Upper lobe of right lung (tissue), 1 donor: ENCODE results near the gene SERPINA5. TPM values are rescaled to one million over a fixed set of nuclear protein-coding genes. Genes with fewer than 3 reads are reported as not detected.

Experiments
- ATAC-seq: fragments of 200-7000 bp; cut with Tn5 transposase; one replicate; pipeline ENCODE4 v1.9.1; 2020; ENCODE audit warnings: mild to moderate bottlenecking, moderate library complexity
- DNase-seq: peaks from one replicate; pipeline ENCODE4 v3.0.0-alpha.2; 2020
- H3K27ac ChIP-seq: fragments of 200-600 bp; one replicate; pipeline ENCODE4 v1.8.0; 2022
- H3K27me3 ChIP-seq: fragments of 200-600 bp; one replicate; pipeline ENCODE4 v1.8.0; 2022; ENCODE audit warnings: mild to moderate bottlenecking
- H3K36me3 ChIP-seq: fragments of 200-600 bp; one replicate; pipeline ENCODE4 v1.8.0; 2022
- H3K4me1 ChIP-seq: fragments of 200-600 bp; one replicate; pipeline ENCODE4 v1.8.0; 2022
- H3K4me3 ChIP-seq: fragments of 200-600 bp; one replicate; pipeline ENCODE4 v1.8.0; 2022; ENCODE audit warnings: mild to moderate bottlenecking
- H3K9me3 ChIP-seq: fragments of 200-600 bp; one replicate; pipeline ENCODE4 v1.8.0; 2022
- CTCF ChIP-seq: fragments of 200-600 bp; IDR thresholded peaks from one replicate; pipeline ENCODE4 v1.8.0; 2022; ENCODE audit warnings: antibody characterized with exemption
- intact Hi-C: fragments of 100-400 bp; cut with DNase I; formaldehyde crosslinking; loops from one replicate; pipeline ENCODE4 v1.11.0; 2022
- total RNA-seq: library from RNA; stranded (reverse); fragmentation: NEBNext Ultra II Directional; extraction: Animal tissue kit (Norgen Biotek cat#: 25700); gene quantifications from one replicate; pipeline ENCODE4 v1.2.1, GENCODE V29; 2021
- donor health status: DM: no; HTN: yes; CAD: no; lungs with severe emphysema.

Gene SERPINA5
- total RNA-seq, 1 donor from 2014 or later: 0.41 TPM

DNA sequence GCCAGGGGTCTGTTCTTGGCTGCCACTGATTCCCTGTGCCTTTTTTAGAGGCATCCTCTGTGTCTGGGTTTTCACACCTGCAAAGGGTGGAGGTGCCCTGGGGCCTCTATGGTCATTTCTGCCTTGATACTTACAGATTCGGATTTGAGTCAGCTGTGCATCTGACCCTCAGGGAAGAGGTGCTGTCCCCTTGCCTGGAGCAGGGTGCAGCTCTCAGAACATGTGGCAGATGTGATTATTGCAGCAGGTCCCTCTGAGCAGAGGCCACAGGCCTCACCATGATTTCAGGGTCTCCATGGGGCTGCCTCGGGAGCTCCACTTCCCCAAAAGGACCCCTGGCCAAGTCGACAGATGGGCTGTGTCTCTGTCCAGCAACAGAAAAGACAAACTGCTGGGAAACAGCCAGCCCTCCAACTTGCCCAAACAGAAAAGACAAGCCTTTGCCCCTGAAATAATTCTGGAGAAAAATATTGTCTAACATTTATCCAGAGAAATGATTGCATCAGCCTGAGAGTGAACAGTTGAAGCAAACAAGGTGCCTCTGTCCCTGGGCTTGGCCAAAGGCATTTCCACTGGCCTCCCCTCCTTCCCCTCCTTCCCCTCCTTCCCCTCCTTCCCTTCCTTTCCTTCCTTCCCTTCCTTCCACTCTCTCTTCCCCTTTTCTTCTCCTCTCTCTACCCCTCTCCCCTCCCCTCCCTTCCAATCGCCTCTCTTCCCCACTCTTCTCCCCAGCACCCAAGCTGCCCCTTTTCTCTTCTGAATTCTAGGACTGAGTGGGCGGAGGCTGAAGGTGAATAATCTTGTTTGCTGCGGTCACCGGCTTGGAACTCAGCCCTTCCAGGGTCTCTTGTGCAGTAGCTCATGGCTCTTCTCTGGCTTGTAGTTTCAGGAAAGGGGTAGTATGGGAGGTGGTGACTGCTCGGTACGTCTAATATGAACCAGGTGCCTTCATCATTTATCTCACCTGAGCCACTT, 31.6 kb downstream of the SERPINA5 start:
- no peaks in the 10 kb centered on the region for H3K27me3 ChIP-seq
- intact Hi-C loops: no loop called here
- H3K36me3 ChIP-seq: no peaks in the 10 kb centered on the region
- peak overlapping the region; percentile 21 for H3K4me3 ChIP-seq
- no peaks in the 10 kb centered on the region for H3K4me1 ChIP-seq
- ATAC-seq: peak; percentile 27
- peak overlapping the region; percentile 36 for H3K27ac ChIP-seq
- peaks cover 6% of the 10 kb centered on the region for H3K9me3 ChIP-seq
- no peak for TF ChIP-seq CTCF
- DNase-seq: no peak

DNA sequence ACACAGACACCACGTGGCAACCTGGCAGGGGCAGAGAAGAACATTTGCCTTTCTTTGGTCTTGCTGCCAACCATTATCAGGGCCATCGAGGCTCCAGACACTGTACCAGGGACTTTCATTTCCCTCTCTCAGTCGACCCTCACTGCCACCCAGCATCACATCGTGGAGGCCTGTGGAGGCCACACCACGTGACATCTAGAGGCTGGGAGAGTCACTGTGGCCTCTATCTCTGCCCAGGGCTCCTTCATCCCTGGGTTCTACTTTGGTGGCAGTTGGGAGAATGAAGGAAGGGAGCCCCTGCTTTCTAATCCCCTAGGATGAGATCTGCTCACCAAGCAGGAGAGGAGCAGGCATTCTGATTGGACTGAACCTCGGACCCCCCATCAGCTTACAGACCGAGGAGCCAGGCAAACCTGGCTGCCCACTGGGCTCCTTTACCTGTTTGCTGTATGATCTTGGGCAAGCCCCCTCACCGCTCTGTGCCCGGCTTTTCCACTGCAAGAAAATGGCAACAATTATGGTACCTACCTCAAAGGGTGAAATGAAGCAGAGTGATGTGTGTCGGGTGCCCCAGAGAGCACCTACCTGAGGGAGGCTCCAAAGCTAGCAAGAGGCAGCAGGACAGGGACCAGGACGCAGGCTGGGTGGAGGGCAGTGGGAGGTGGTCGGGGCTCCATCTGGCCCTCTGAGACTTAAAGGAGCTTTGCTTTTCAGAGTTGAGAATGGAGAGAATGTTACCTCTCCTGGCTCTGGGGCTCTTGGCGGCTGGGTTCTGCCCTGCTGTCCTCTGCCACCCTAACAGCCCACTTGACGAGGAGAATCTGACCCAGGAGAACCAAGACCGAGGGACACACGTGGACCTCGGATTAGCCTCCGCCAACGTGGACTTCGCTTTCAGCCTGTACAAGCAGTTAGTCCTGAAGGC, 32.8 kb downstream of the SERPINA5 start:
- DNase-seq: no peak
- Histone ChIP-seq H3K4me3 (no peak overlapping the region), H3K4me1 (no peaks in the 10 kb centered on the region), H3K9me3 (peaks cover 17% of the 10 kb centered on the region), H3K27ac (no peak overlapping the region), H3K36me3 (no peaks in the 10 kb centered on the region), H3K27me3 (no peaks in the 10 kb centered on the region)
- TF ChIP-seq CTCF: no peak
- intact Hi-C loops: no loop called here
- no peak for ATAC-seq

DNA sequence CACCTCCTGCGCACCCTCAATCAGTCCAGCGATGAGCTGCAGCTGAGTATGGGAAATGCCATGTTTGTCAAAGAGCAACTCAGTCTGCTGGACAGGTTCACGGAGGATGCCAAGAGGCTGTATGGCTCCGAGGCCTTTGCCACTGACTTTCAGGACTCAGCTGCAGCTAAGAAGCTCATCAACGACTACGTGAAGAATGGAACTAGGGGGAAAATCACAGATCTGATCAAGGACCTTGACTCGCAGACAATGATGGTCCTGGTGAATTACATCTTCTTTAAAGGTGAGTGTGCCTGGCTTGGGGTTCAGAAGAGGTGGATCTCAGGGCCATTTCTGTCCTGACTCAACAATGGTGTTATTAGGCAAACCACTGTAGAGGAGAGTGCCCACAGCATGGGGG, 33.6 kb downstream of the SERPINA5 start:
- Histone ChIP-seq H3K27ac (no peak overlapping the region), H3K4me3 (no peak overlapping the region), H3K36me3 (no peaks in the 10 kb centered on the region), H3K9me3 (peaks cover 21% of the 10 kb centered on the region), H3K27me3 (no peaks in the 10 kb centered on the region), H3K4me1 (no peaks in the 10 kb centered on the region)
- DNase-seq: no peak
- TF ChIP-seq CTCF: no peak
- ATAC-seq: no peak
- intact Hi-C loops: no loop called here

- H3K27ac ChIP-seq: no peak overlapping the region
- no peak overlapping the region for H3K4me3 ChIP-seq
- H3K36me3 ChIP-seq: no peaks in the 10 kb centered on the region
- peaks cover 21% of the 10 kb centered on the region for H3K9me3 ChIP-seq
- H3K4me1 ChIP-seq: no peaks in the 10 kb centered on the region
- intact Hi-C loops: no loop called here
- no peak for ATAC-seq
- no peak for TF ChIP-seq CTCF
- DNase-seq: no peak
- H3K27me3 ChIP-seq: no peaks in the 10 kb centered on the region
Measured at GRCh38 chr14:94615254-94615653, 34.0 kb downstream of the SERPINA5 start.

- H3K4me1 ChIP-seq: no peaks in the 10 kb centered on the region
- intact Hi-C loops: no loop called here
- peaks cover 21% of the 10 kb centered on the region for H3K9me3 ChIP-seq
- DNase-seq (no peak), ATAC-seq (no peak)
- no peak overlapping the region for H3K27ac ChIP-seq
- TF ChIP-seq CTCF: no peak
- H3K27me3 ChIP-seq: no peaks in the 10 kb centered on the region
- no peak overlapping the region for H3K4me3 ChIP-seq
- H3K36me3 ChIP-seq: no peaks in the 10 kb centered on the region
Measured at GRCh38 chr14:94615823-94616570, 34.8 kb downstream of the SERPINA5 start.
